Upper lobe of right lung (tissue), 1 donor: ENCODE results near the gene PTPRA. TPM values are rescaled to one million over a fixed set of nuclear protein-coding genes. Genes with fewer than 3 reads are reported as not detected.

ENCODE experiments used
- ATAC-seq: fragments of 200-7000 bp; cut with Tn5 transposase; one replicate; pipeline ENCODE4 v1.9.1; 2020; ENCODE audit warnings: mild to moderate bottlenecking, moderate library complexity
- DNase-seq: peaks from one replicate; pipeline ENCODE4 v3.0.0-alpha.2; 2020
- H3K27ac ChIP-seq: fragments of 200-600 bp; one replicate; pipeline ENCODE4 v1.8.0; 2022
- H3K27me3 ChIP-seq: fragments of 200-600 bp; one replicate; pipeline ENCODE4 v1.8.0; 2022; ENCODE audit warnings: mild to moderate bottlenecking
- H3K36me3 ChIP-seq: fragments of 200-600 bp; one replicate; pipeline ENCODE4 v1.8.0; 2022
- H3K4me1 ChIP-seq: fragments of 200-600 bp; one replicate; pipeline ENCODE4 v1.8.0; 2022
- H3K4me3 ChIP-seq: fragments of 200-600 bp; one replicate; pipeline ENCODE4 v1.8.0; 2022; ENCODE audit warnings: mild to moderate bottlenecking
- H3K9me3 ChIP-seq: fragments of 200-600 bp; one replicate; pipeline ENCODE4 v1.8.0; 2022
- intact Hi-C: fragments of 100-400 bp; cut with DNase I; formaldehyde crosslinking; loops from one replicate; pipeline ENCODE4 v1.11.0; 2022
- total RNA-seq: library from RNA; stranded (reverse); fragmentation: NEBNext Ultra II Directional; extraction: Animal tissue kit (Norgen Biotek cat#: 25700); gene quantifications from one replicate; pipeline ENCODE4 v1.2.1, GENCODE V29; 2021
- TF ChIP-seq, protein P1 (sequence below): fragments of 200-600 bp; IDR thresholded peaks from one replicate; pipeline ENCODE4 v1.8.0; 2022; ENCODE audit warnings: antibody characterized with exemption
- donor health status: DM: no; HTN: yes; CAD: no; lungs with severe emphysema.

The PTPRA gene
- total RNA-seq, 1 donor from 2014 or later, result 69.6 TPM

GRCh38 chr20:2873747-2874041 lies 413 bp downstream of the PTPRA start:
- peaks cover 31% of the 10 kb centered on the region for H3K4me1 ChIP-seq

DNA sequence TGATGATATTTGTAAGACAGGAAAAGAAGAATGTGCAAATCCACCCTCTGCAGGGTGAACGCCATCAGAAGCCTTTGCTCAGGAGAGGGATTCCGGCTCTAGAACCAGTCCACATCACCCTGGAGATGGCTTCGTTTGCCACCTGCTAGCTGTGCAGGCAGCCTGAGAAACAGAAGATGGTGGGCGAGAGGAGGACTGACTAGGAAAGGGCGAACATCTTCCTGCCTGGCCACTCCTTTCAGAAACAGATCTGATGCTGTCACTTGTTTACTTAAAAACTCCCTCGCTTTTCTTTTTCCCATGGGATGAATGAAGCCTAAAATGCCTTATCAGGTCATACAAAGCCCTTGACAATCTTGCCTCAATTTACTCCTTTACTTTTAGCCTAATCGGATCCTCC lies 1.2 kb downstream of the PTPRA start:
- Histone ChIP-seq H3K36me3 (no peaks in the 10 kb centered on the region), H3K4me3 (peak overlapping the region; percentile 76), H3K4me1 (peaks cover 34% of the 10 kb centered on the region), H3K27me3 (no peaks in the 10 kb centered on the region), H3K9me3 (no peaks in the 10 kb centered on the region), H3K27ac (no peak overlapping the region)
- TF ChIP-seq, protein P1, sequence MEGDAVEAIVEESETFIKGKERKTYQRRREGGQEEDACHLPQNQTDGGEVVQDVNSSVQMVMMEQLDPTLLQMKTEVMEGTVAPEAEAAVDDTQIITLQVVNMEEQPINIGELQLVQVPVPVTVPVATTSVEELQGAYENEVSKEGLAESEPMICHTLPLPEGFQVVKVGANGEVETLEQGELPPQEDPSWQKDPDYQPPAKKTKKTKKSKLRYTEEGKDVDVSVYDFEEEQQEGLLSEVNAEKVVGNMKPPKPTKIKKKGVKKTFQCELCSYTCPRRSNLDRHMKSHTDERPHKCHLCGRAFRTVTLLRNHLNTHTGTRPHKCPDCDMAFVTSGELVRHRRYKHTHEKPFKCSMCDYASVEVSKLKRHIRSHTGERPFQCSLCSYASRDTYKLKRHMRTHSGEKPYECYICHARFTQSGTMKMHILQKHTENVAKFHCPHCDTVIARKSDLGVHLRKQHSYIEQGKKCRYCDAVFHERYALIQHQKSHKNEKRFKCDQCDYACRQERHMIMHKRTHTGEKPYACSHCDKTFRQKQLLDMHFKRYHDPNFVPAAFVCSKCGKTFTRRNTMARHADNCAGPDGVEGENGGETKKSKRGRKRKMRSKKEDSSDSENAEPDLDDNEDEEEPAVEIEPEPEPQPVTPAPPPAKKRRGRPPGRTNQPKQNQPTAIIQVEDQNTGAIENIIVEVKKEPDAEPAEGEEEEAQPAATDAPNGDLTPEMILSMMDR, result no peak
- DNase-seq (no peak), ATAC-seq (no peak)
- intact Hi-C loops, result no loop called here

More at GRCh38 chr20:2873747-2874041, 413 bp downstream of the PTPRA start:
- intact Hi-C loops, result no loop called here
- peak overlapping the region; percentile 76 for H3K4me3 ChIP-seq
- TF ChIP-seq, protein P1, result no peak
- ATAC-seq, result peak; percentile 58
- DNase-seq, result peak; percentile 80
- H3K27me3 ChIP-seq, result no peaks in the 10 kb centered on the region
- H3K36me3 ChIP-seq, result no peaks in the 10 kb centered on the region
- H3K27ac ChIP-seq, result peak overlapping the region; percentile 83
- H3K9me3 ChIP-seq, result no peaks in the 10 kb centered on the region

- TF ChIP-seq, protein P1, result no peak
- Histone ChIP-seq H3K9me3 (no peaks in the 10 kb centered on the region), H3K4me3 (no peak overlapping the region), H3K27ac (no peak overlapping the region), H3K36me3 (no peaks in the 10 kb centered on the region), H3K27me3 (no peaks in the 10 kb centered on the region), H3K4me1 (peaks cover 34% of the 10 kb centered on the region)
- intact Hi-C loops, result no loop called here
- ATAC-seq, result no peak
- no peak for DNase-seq
Observed at GRCh38 chr20:2875690-2876203, 2.5 kb downstream of the PTPRA start.

- Histone ChIP-seq H3K4me1 (peaks cover 26% of the 10 kb centered on the region), H3K36me3 (no peaks in the 10 kb centered on the region), H3K4me3 (no peak overlapping the region), H3K9me3 (no peaks in the 10 kb centered on the region), H3K27me3 (no peaks in the 10 kb centered on the region), H3K27ac (no peak overlapping the region)
- intact Hi-C loops, result no loop called here
- ATAC-seq (no peak), DNase-seq (no peak)
- TF ChIP-seq, protein P1, result no peak
Observed at GRCh38 chr20:2878515-2878914, 5.2 kb downstream of the PTPRA start.

DNA sequence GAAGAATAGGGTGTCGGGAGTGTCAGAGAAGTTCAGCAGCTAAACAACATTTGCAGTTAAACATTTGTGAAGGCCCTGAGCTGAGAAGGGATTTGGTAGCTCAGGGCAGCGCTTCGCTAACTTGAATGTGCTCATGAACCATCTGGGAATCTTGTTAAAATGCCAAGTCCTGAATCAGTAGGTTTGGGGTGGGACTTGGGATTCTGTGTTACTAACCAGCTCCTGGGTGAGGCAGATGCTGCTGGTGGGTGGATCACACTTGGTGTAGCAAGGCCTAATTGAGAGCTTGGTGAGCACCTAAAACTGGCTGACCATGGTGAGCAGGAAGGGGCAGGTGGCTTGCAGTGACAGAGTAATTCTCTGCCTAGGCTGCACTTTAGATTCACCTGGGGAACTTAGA lies 5.9 kb downstream of the PTPRA start:
- Histone ChIP-seq H3K4me1 (peaks cover 26% of the 10 kb centered on the region), H3K27me3 (no peaks in the 10 kb centered on the region), H3K4me3 (no peak overlapping the region), H3K36me3 (no peaks in the 10 kb centered on the region), H3K9me3 (no peaks in the 10 kb centered on the region), H3K27ac (no peak overlapping the region)
- DNase-seq, result no peak
- TF ChIP-seq, protein P1, result no peak
- intact Hi-C loops, result no loop called here
- ATAC-seq, result no peak

- no peak overlapping the region for H3K27ac ChIP-seq
- no peak overlapping the region for H3K4me3 ChIP-seq
- peaks cover 12% of the 10 kb centered on the region for H3K4me1 ChIP-seq
- no peaks in the 10 kb centered on the region for H3K9me3 ChIP-seq
- intact Hi-C loops, result no loop called here
- H3K27me3 ChIP-seq, result no peaks in the 10 kb centered on the region
- TF ChIP-seq, protein P1, result no peak
- no peak for DNase-seq
- no peaks in the 10 kb centered on the region for H3K36me3 ChIP-seq
- ATAC-seq, result no peak
Observed at GRCh38 chr20:2880650-2881049, 7.4 kb downstream of the PTPRA start.
